ENCODE results near the gene GULP1. TPM values are rescaled to one million over a fixed set of nuclear protein-coding genes. Genes with fewer than 3 reads are reported as not detected.

The GULP1 gene
- total and polyA plus RNA-seq, 10 of the 15 experiments (the other 5 are each of a cell fraction or from before 2014, with no cell fraction given), result 0.02 to 1.3 (median 0.15) TPM; not detected in 5

- H3K4me3 ChIP-seq, result no peak overlapping the region
- H3K9ac ChIP-seq (ENCODE audit: control insufficient read depth, insufficient read depth, low read length), result no peak overlapping the region
- H3K79me2 ChIP-seq (ENCODE audit: control insufficient read depth, insufficient read depth, low read length), result no peaks in the 10 kb centered on the region
- ATAC-seq (no peak), DNase-seq (ENCODE audit: low read depth, low spot score) (no peak), FAIRE-seq (no peak)
- no peak overlapping the region for H2AFZ ChIP-seq (ENCODE audit: control insufficient read depth, low read depth, low read length)
- BruUV-seq (replicated peaks), result no TSS peak
- H3K9me3 ChIP-seq (replicated peaks; ENCODE audit: control insufficient read depth, insufficient read depth, low read length), result no peaks in the 10 kb centered on the region
- H3K4me1 ChIP-seq (ENCODE audit: control insufficient read depth, insufficient read depth, low read length), result no peaks in the 10 kb centered on the region
- no peaks in the 10 kb centered on the region for H4K20me1 ChIP-seq (ENCODE audit: control insufficient read depth, insufficient read depth)
- intact Hi-C loops (cut with micrococcal nuclease; ENCODE audit: unreplicated experiment), result no loop called here
- no peak overlapping the region for H3K4me2 ChIP-seq (ENCODE audit: control insufficient read depth, insufficient read depth)
- ChIA-PET RAD21 (ENCODE audit: unreplicated experiment) (no interaction called here), POLR2A (no interaction called here), CTCF (no interaction called here), SMC1A (ENCODE audit: uncharacterized antibody, unreplicated experiment) (interaction anchor here (0.8 to 1.7 kb wide), 4 partner anchors 13 to 208 kb away, joined by 3 to 5 read pairs (median 3); no protein-coding TSS in a partner anchor)
- H3K27ac ChIP-seq (ENCODE audit: control insufficient read depth, insufficient read depth), result no peak overlapping the region
- TF ChIP-seq BACH1 (IDR thresholded peaks at IDR 0.05; ENCODE audit: borderline replicate concordance) (no peak), FOXK2 (IDR thresholded peaks at IDR 0.05) (no peak)
- H3K27me3 ChIP-seq (replicated peaks in 1 of 2; ENCODE audit: control insufficient read depth in 2 of 2, insufficient read depth in 2 of 2, low read length in 1 of 2), result peaks cover 4 to 12% of the 10 kb centered on the region in 2 experiments
- 25% methylated on average over 3 of the region's 3 CpGs for WGBS (ENCODE audit: insufficient coverage, insufficient replicate concordance, low lambda C conversion rate, missing lambda C conversion rate)
- in situ Hi-C loops (cut with MboI), result no loop called here
- H3K36me3 ChIP-seq (ENCODE audit: control insufficient read depth in 2 of 2, insufficient read depth in 2 of 2, low read length in 1 of 2), result no peaks in the 10 kb centered on the region
These were observed 3.5 kb downstream of the GULP1 start for GRCh38 chr2:188295067-188295685.

GRCh38 chr2:188297978-188298377, 6.3 kb downstream of the GULP1 start:
- CTCF ChIA-PET, result no interaction called here
- POLR2A ChIA-PET, result no interaction called here
- Histone ChIP-seq H4K20me1 (ENCODE audit: control insufficient read depth, insufficient read depth) (no peaks in the 10 kb centered on the region), H3K4me2 (ENCODE audit: control insufficient read depth, insufficient read depth) (no peak overlapping the region), H3K79me2 (ENCODE audit: control insufficient read depth, insufficient read depth, low read length) (no peaks in the 10 kb centered on the region), H3K36me3 (ENCODE audit: control insufficient read depth in 2 of 2, insufficient read depth in 2 of 2, low read length in 1 of 2) (no peaks in the 10 kb centered on the region), H3K9ac (ENCODE audit: control insufficient read depth, insufficient read depth, low read length) (no peak overlapping the region), H3K9me3 (replicated peaks; ENCODE audit: control insufficient read depth, insufficient read depth, low read length) (no peaks in the 10 kb centered on the region), H3K4me3 (no peak overlapping the region), H3K27me3 (replicated peaks in 1 of 2; ENCODE audit: control insufficient read depth in 2 of 2, insufficient read depth in 2 of 2, low read length in 1 of 2) (no peaks in the 10 kb centered on the region; a peak in 1 of 4 replicates), H2AFZ (ENCODE audit: control insufficient read depth, low read depth, low read length) (no peak overlapping the region), H3K4me1 (ENCODE audit: control insufficient read depth, insufficient read depth, low read length) (no peaks in the 10 kb centered on the region), H3K27ac (ENCODE audit: control insufficient read depth, insufficient read depth) (no peak overlapping the region)
- TF ChIP-seq MEF2B (IDR thresholded peaks at IDR 0.05; ENCODE audit: partially characterized antibody, poor library complexity, severe bottlenecking) (no peak), FOXM1 (IDR thresholded peaks at IDR 0.05; ENCODE audit: low read depth, low read length) (no peak), TAF1 (IDR thresholded peaks at IDR 0.05; ENCODE audit: borderline replicate concordance, low read depth, low read length) (no peak), CBX5 (IDR thresholded peaks at IDR 0.05; ENCODE audit: low read depth) (no peak), NFXL1 (IDR thresholded peaks at IDR 0.05; ENCODE audit: borderline replicate concordance) (no peak), TCF7 (IDR thresholded peaks at IDR 0.05; ENCODE audit: borderline replicate concordance) (no peak), ZSCAN29 (IDR thresholded peaks at IDR 0.05) (no peak), DPF2 (IDR thresholded peaks at IDR 0.05) (no peak), POLR2AphosphoS5 (IDR thresholded peaks at IDR 0.05; ENCODE audit: low read length) (no peak), HCFC1 (IDR thresholded peaks at IDR 0.05; ENCODE audit: low read length) (no peak), IRF3 (IDR thresholded peaks at IDR 0.05) (no peak), ATF3 (IDR thresholded peaks at IDR 0.05; ENCODE audit: borderline replicate concordance, extremely low read depth, low read depth, low read length) (no peak), SMAD5 (IDR thresholded peaks at IDR 0.05; ENCODE audit: low read depth) (no peak)
- ATAC-seq (no peak), FAIRE-seq (no peak), DNase-seq (ENCODE audit: low read depth, low spot score) (no peak)
- SMC1A ChIA-PET (ENCODE audit: uncharacterized antibody, unreplicated experiment), result no interaction called here
- in situ Hi-C loops (cut with MboI), result no loop called here
- intact Hi-C loops (cut with micrococcal nuclease; ENCODE audit: unreplicated experiment), result no loop called here
- no TSS peak for BruUV-seq (replicated peaks)
- RAD21 ChIA-PET (ENCODE audit: unreplicated experiment), result no interaction called here
